Measurements from ENCODE around the gene BPIFB2. TPM values are rescaled to one million over a fixed set of nuclear protein-coding genes. Genes with fewer than 3 reads are reported as not detected.

The BPIFB2 gene
- total RNA-seq, 1 donor from 2014 or later: not detected

DNA sequence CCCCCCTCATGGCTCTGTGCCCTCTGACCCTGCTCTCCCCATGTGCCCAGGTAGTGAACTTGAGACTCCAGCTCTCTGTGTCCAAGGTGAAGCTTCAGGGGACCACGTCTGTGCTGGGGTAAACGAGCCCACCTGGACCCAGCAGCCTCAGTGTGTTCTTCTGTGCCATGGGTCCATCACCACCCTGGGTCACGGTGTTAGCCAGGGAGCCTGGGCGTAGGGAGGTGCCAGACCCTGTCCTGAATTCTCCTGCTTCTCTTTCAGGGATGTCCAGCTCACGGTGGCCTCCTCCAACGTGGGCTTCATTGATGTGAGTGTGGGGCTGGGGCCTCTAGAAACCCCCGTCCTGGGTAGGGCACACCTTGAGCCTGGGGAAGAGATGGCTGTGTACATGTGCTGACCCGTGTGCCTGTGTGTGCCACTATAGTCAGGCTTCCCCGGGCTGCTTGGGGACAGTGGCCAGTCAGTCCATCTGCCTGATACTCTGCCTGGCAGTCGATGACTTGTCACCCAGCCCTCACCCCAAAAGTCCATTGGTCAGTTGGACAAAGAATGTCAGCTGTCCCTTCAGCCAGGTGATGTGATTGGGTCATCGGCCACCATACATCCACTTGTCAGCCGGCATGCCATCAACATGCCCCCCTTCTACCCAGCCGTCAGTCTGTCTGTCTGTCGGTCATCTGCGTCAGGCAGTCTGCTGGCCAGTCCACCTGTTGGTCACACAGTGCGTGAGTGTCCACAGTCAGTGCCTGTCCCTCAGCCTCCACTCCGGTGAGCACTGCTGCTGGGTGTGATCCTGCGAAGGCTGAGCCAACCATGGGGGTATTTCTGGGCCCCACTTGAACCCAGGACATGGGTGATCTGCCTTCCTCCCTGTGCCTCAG, 13.0 kb downstream of the BPIFB2 start:
- DNase-seq (ENCODE audit: low spot score): no peak

DNA sequence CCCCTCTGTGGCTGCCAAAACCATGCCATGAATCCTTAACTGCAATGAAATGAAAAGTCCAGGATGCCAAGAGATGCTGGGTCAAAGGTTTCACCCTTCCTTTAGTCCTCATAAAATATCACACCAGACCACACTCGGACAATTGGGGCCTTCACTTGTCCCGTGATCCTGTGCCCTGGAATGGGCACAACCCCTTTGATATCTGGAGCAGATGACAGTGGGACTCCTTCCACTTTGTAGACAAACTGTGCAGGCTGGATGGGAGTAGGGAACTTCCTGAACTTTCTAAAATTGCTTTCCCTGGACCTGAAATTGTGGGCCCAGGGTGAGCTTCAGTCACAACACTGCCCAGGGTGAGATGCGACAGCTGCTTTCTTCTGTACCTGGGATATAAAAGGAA, 14.4 kb downstream of the BPIFB2 start:
- DNase-seq (ENCODE audit: low spot score): no peak

DNA sequence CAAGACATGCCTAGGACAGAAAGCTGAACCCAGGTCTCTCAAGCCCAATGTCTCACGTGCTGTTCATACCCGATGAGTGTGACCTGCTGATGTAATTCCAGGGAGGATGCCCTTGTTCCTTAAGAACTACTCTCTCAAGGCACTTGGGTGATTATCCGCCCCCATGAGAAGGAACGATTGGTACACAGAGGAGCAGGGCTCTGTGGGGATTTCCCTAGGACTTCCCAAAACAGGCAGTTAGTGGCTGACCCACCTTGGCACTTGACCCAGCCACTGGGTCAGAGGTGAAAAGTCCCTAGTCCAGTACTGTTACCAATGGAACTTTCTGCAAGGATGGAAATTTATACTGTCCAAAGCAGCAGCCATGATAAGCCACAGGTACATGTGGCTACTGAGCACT, 14.8 kb downstream of the BPIFB2 start:
- DNase-seq (ENCODE audit: low spot score): no peak

GRCh38 chr20:33022694-33023438, 15.4 kb downstream of the BPIFB2 start:
- no peak for DNase-seq (ENCODE audit: low spot score)

DNA sequence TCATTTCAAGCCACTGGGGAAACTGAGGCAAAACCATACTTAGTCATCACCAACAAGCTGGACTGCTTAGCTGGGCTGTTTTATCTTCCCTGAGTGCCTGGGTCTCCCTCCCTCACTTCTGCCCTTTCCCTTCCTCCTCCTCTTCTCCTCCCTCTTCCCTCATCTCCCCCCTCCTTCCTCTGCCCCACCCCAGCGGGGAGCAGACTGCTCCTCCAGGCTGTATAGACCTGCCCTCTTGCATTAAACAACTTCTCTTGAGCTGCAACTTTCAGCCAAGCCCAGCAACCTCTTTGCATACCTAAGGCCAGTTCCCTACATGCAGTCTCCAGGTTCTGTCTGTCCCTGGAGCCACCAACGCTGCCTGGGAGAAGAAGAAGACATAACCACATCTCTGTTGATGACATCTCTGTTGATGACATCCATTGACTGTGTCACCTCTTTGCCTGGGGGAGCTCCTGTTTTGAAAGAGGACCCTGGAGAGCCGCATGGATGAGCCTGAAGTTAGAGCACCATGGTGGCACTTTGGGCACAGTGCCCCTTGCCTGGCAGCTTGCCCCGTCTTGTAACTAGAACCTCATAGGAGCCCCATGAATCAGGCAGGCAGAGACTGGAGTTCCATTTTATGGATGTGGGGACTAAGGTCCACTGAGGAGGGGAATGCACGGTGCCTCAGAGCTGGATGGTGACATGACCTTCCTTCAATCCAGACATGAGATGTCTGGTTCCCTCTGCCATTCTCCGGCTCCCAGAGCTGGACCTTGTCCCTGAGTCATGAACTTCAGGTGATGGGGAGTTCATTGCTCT, 16.1 kb downstream of the BPIFB2 start:
- DNase-seq (ENCODE audit: low spot score): no peak

- DNase-seq (ENCODE audit: low spot score): no peak
These were observed 16.7 kb downstream of the BPIFB2 start for GRCh38 chr20:33024243-33024560.

DNA sequence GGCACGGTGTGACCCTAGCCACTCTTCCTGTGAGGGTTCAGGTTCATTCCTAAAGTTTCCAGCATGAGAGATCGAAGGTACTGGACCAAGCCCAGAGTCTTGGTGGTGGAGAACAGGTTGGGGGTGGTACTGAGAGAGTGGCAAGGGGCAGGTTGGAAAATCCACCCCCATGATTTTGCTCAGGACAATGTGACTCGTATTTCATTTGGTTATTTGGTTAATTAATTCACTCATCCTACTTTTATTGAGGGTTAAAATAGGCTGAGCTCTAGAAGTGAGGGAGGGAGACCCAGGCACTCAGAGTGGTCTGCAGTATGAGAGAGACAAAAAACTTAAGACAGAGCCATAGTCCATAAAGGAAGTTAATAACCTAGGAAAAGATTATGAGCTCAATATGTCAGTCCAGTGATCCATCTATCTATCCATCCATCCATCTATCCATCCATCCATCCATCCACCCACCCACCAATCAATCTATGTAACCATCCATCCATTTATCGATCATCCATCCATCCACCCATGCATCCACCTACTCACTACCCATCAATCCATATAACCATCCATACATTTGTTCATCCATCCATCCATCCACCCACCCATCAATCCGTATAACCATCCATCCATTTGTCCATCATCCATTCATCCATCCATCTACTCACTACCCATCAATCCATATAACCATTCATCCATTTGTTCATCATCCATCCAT, 17.3 kb downstream of the BPIFB2 start:
- no peak for DNase-seq (ENCODE audit: low spot score)

- no peak for DNase-seq (ENCODE audit: low spot score)
These were observed 17.9 kb downstream of the BPIFB2 start for GRCh38 chr20:33025318-33025876.

DNA sequence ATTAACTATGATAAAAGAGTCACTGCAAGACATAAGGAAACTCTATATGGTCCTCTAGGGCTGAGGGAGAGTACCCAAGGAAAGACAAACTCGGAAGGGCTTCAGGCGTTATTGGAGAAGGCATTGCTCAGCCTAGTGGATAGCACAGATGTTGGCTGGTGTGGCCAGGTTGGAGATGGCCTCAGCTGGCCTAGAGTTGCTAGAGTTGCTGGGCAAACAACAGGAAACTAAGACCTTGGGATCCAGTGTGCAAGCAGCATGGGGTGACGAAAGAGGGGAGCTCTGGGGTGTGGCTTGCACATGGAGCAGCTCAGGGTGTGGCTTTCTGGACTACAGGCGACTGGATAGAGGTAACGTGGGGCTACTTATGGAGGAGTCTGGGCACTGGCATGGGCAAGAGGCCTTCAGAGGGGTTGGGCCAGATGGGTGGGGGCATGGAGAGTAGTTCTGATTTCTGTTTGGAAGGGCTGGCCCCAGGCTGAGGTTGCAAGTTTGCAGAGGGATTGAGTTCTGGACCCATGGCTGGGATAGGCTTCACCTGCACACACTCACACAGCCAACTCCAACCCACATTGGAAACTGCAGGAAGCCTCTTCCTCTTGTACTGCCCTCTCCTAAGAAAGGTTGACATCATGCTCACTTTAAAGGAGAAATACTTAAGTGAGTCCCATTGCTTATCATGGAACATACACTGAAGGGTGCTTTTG, 18.7 kb downstream of the BPIFB2 start:
- DNase-seq (ENCODE audit: low spot score): no peak

GRCh38 chr20:33026779-33027759, 19.6 kb downstream of the BPIFB2 start:
- no peak for DNase-seq (ENCODE audit: low spot score)

- DNase-seq (ENCODE audit: low spot score): no peak
These were observed 20.6 kb downstream of the BPIFB2 start for GRCh38 chr20:33027769-33028751.

DNA sequence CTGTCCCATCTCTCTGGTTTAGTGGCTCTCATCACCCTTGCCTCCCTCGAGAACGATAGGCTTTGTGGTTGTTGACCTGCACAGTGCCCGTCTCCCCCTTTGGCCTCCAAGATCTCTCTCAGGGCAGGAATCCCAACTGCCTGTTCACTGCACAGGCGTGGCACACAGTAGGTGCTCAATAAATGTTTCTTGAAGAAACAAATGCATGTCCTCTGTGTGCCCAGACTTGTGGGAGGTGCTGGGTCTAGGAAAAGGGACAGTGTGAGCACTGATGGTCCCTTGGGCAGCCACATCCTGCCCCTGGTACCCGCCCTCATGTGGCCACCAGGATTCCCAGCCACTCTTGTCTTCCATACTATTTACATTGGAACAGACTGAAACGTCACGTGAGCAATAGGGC, 21.4 kb downstream of the BPIFB2 start:
- DNase-seq (ENCODE audit: low spot score): no peak

DNA sequence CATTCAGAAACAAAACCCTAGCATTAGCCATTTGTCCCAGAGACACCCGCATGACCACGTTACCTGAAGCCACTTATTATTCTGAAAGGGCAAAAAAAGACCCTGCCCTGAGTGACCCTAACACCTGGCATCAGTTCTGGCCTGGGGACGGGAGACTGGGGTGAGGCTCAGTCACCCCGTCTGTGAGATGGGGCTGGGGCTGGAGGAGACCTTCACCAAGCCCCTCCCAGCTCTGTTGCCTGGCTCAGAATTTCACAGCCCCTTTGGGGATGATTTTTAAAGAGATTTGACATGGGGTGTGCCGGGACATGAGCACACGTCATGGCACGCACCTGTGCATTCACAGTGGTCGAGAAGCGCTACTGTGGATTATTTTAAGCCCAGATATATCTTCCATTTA, 22.6 kb downstream of the BPIFB2 start:
- DNase-seq (ENCODE audit: low spot score): no peak

DNA sequence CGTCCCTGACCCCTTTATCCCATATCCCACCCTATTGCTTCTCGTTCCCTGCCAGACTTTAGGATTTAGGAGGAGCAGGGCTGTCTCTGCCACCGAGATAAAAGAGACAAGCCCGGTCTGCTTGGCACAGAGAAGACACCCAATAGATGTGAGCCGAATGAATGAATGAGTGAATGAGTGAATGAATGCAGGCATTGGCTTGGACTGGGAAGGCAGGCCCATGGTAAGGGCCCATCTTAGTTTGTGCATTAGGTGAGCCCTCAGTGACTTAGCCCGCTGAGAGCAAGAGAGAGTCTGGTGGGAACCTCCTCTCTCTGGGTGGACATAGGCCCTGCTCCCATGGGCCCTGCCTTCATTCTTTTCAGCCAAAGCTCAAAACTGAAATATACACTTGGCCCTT, 23.1 kb downstream of the BPIFB2 start:
- DNase-seq (ENCODE audit: low spot score): no peak

GRCh38 chr20:33031531-33031930, 24.0 kb downstream of the BPIFB2 start, which contains the start of gene BPIFB6:
Gene BPIFB6 (plus strand): TSS chr20:33031648. CDS start chr20:33031648, 0 bp downstream.
- DNase-seq (ENCODE audit: low spot score): no peak

- no peak for DNase-seq (ENCODE audit: low spot score)
These were observed 25.1 kb downstream of the BPIFB2 start for GRCh38 chr20:33032555-33032954.

- DNase-seq (ENCODE audit: low spot score): no peak
These were observed 25.9 kb downstream of the BPIFB2 start for GRCh38 chr20:33033381-33033780.

DNA sequence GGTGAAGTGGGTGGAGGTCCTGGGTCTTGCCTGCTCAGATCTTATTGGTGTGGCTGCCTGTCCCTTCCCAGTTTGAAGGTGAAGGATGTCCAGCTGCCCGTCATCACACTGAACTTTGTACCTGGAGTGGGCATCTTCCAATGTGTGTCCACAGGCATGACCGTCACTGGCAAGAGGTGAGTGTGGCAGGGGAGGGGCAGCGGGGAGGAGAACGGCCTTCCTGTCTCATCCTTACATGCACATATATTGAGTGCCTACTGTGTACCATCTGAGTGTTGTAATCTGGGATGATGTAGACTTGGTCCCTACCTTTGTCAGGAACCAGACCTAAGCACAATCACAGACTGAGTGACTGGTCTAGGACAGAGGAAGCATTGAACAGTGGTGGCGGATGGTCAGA, 26.6 kb downstream of the BPIFB2 start:
- DNase-seq (ENCODE audit: low spot score): no peak
